GM19397 (cell line): Measurements from ENCODE around the gene RTRAF.

Experiments used
- ATAC-seq: cut with Tn5 transposase; IDR thresholded peaks from one replicate; pipeline ENCODE4 v1.9.1; 2021; ENCODE audit warnings: mild to moderate bottlenecking, moderate library complexity; ENCODE audit not compliant: unreplicated experiment

The RTRAF gene

GRCh38 chr14:52048641-52049204, 59.4 kb downstream of the RTRAF start:
- ATAC-seq: no peak

- no peak for ATAC-seq
These were observed 59.9 kb downstream of the RTRAF start for GRCh38 chr14:52049271-52049670.

- no peak for ATAC-seq
These were observed 60.6 kb downstream of the RTRAF start for GRCh38 chr14:52049721-52050588.

GRCh38 chr14:52051251-52051650, 61.9 kb downstream of the RTRAF start:
- ATAC-seq: no peak

- no peak for ATAC-seq
These were observed 62.5 kb downstream of the RTRAF start for GRCh38 chr14:52051871-52052270.

GRCh38 chr14:52052288-52052943, 63.1 kb downstream of the RTRAF start:
- ATAC-seq: no peak

GRCh38 chr14:52053044-52053443, 63.7 kb downstream of the RTRAF start:
- ATAC-seq: no peak

- ATAC-seq: no peak
These were observed 65.3 kb downstream of the RTRAF start for GRCh38 chr14:52054678-52055077.

GRCh38 chr14:52055167-52055566, 65.8 kb downstream of the RTRAF start:
- ATAC-seq: no peak

- ATAC-seq: no peak
These were observed 69.0 kb downstream of the RTRAF start for GRCh38 chr14:52058341-52058740.

- ATAC-seq: no peak
These were observed 70.3 kb downstream of the RTRAF start for GRCh38 chr14:52059649-52060048.

- ATAC-seq: no peak
These were observed 70.7 kb downstream of the RTRAF start for GRCh38 chr14:52060080-52060479.
